Measurements from ENCODE around the gene KRTAP4-9. TPM values are rescaled to one million over a fixed set of nuclear protein-coding genes. Genes with fewer than 3 reads are reported as not detected.

KRTAP4-9 gene
- total RNA-seq, 1 experiment from 2014 or later, result not detected

DNA sequence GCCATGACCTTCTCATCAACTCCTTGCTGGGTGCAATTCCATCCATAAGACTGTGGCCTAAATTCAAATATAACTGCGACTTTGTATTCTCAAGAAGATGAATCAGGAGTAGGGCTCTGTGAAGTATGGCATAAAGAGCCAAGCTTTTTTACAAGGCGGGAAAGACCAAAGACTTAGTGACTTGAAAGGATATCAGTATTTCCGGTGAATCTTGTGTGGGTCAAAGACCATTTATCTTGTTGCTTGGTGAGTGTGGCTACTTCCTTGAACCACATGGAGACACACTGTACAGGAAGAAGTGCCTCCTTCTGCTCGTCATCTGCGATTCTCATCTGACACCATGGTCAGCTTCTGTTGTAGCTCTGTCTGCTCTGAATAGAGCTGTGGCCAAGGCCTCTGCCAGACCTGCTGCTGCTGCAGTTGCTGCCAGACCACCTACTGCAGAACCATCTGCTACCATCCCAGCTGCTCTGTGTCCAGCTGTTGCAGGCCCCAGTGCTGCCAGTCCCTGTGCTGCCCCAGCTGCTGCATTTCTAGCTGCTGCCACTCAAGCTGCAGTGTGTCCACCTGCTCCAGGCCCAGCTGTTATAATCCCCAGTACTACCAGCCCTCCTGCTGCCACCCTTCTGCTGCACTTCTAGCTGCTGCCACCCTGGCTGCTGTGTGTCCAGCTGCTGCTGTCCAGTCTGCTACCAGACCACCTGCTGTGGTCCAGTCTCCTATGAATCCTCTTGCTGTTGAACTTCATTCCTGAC is 33.4 kb upstream of the KRTAP4-9 start:
- H3K4me2 ChIP-seq (ENCODE audit: low read length), result no peak overlapping the region
- peak; percentile 34 for ATAC-seq
- no peaks in the 10 kb centered on the region for H4K20me1 ChIP-seq (ENCODE audit: insufficient read depth)
- H3K9me3 ChIP-seq (ENCODE audit: control insufficient read depth in 1 of 2, insufficient read depth in 1 of 2, low read depth in 1 of 2, low read length in 2 of 2), result no peaks in the 10 kb centered on the region; a peak in 1 of 4 replicates
- H3K4me3 ChIP-seq (replicated peaks in 1 of 2; ENCODE audit: low read depth in 1 of 2, low read length in 2 of 2), result no peak overlapping the region
- DNase-seq (ENCODE audit: low read depth, low spot score), result no peak
- CTCF ChIA-PET, result no interaction called here
- POLR2A ChIA-PET, result no interaction called here
- no peaks in the 10 kb centered on the region for H3K27me3 ChIP-seq (ENCODE audit: insufficient read depth, low read length)
- no peak overlapping the region for H3K9ac ChIP-seq (ENCODE audit: low read length)
- no peak overlapping the region for H2AFZ ChIP-seq (ENCODE audit: low read depth, low read length, poor library complexity, severe bottlenecking)
- TF ChIP-seq TCF7L2 (IDR thresholded peaks at IDR 0.05; ENCODE audit: borderline replicate concordance, extremely low read depth, insufficient read depth, insufficient read length) (peak; percentile 93), POLR2AphosphoS5 (IDR thresholded peaks at IDR 0.05; ENCODE audit: low read depth, low read length) (peak; percentile 42; the same call in 1 of the 2 replicates)
- TF ChIP-seq, protein P1, sequence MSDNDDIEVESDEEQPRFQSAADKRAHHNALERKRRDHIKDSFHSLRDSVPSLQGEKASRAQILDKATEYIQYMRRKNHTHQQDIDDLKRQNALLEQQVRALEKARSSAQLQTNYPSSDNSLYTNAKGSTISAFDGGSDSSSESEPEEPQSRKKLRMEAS (IDR thresholded peaks at IDR 0.05), result peak; percentile 25; the same call in 1 of the 2 replicates
- TF ChIP-seq, protein P2, sequence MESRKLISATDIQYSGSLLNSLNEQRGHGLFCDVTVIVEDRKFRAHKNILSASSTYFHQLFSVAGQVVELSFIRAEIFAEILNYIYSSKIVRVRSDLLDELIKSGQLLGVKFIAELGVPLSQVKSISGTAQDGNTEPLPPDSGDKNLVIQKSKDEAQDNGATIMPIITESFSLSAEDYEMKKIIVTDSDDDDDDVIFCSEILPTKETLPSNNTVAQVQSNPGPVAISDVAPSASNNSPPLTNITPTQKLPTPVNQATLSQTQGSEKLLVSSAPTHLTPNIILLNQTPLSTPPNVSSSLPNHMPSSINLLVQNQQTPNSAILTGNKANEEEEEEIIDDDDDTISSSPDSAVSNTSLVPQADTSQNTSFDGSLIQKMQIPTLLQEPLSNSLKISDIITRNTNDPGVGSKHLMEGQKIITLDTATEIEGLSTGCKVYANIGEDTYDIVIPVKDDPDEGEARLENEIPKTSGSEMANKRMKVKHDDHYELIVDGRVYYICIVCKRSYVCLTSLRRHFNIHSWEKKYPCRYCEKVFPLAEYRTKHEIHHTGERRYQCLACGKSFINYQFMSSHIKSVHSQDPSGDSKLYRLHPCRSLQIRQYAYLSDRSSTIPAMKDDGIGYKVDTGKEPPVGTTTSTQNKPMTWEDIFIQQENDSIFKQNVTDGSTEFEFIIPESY (IDR thresholded peaks at IDR 0.05; ENCODE audit: extremely low read depth, insufficient replicate concordance, low read length), result no peak
- H3K27ac ChIP-seq (ENCODE audit: low read depth, low read length), result peak overlapping the region; percentile 62
- no TSS peak for BruUV-seq (replicated peaks)
- intact Hi-C loops (cut with micrococcal nuclease), result no loop called here
- H3K9me2 ChIP-seq (ENCODE audit: insufficient read depth), result no peaks in the 10 kb centered on the region
- H3K79me2 ChIP-seq (ENCODE audit: insufficient read depth, low read length), result peaks cover 38% of the 10 kb centered on the region
- RAD21 ChIA-PET (ENCODE audit: low non-redundant PET in 1 of 2, low total read pairs in 2 of 2, uncharacterized antibody in 2 of 2, unreplicated experiment in 2 of 2), result no interaction called here
- peaks cover under 1 to 61% of the 10 kb centered on the region in 2 experiments; a peak in 3 of 4 replicates for H3K4me1 ChIP-seq (ENCODE audit: control insufficient read depth in 1 of 2, insufficient read depth in 2 of 2, low read length in 2 of 2)
- H3K36me3 ChIP-seq (ENCODE audit: control insufficient read depth in 1 of 2, insufficient read depth in 2 of 2, low read length in 2 of 2), result peaks cover 0 to 74% of the 10 kb centered on the region in 2 experiments; a peak in 2 of 4 replicates

DNA sequence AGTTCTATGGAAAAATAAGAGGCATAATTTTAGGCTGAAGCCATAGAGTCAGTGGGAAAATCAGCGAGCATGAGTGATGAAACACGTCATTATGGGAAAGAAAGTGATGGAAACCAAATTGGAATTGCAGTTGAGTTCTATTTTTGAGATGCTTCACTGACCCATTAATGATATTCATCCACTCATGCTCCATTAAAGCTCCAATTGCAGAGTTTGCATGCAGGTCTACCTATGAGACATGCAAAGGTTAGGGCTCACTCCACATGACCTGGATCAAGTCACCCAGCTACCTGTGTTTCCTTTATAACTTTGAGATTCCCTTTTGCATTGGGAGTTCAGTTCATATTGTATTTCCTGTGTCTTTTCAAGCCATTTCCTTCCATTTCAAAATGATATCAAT is 31.5 kb upstream of the KRTAP4-9 start:
- H3K9me3 ChIP-seq (ENCODE audit: control insufficient read depth in 1 of 2, insufficient read depth in 1 of 2, low read depth in 1 of 2, low read length in 2 of 2), result no peaks in the 10 kb centered on the region
- H3K4me1 ChIP-seq (ENCODE audit: control insufficient read depth in 1 of 2, insufficient read depth in 2 of 2, low read length in 2 of 2), result peaks cover 0 to 51% of the 10 kb centered on the region in 2 experiments; a peak in 2 of 4 replicates
- ATAC-seq (no peak), DNase-seq (ENCODE audit: low read depth, low spot score) (no peak)
- H3K9me2 ChIP-seq (ENCODE audit: insufficient read depth), result no peaks in the 10 kb centered on the region
- ChIA-PET POLR2A (no interaction called here), CTCF (no interaction called here), RAD21 (ENCODE audit: low non-redundant PET in 1 of 2, low total read pairs in 2 of 2, uncharacterized antibody in 2 of 2, unreplicated experiment in 2 of 2) (no interaction called here)
- no peak overlapping the region for H2AFZ ChIP-seq (ENCODE audit: low read depth, low read length, poor library complexity, severe bottlenecking)
- H3K27ac ChIP-seq (ENCODE audit: low read depth, low read length), result no peak overlapping the region
- H3K4me3 ChIP-seq (replicated peaks in 1 of 2; ENCODE audit: low read depth in 1 of 2, low read length in 2 of 2), result no peak overlapping the region
- BruUV-seq (replicated peaks), result no TSS peak
- H4K20me1 ChIP-seq (ENCODE audit: insufficient read depth), result no peaks in the 10 kb centered on the region
- intact Hi-C loops (cut with micrococcal nuclease), result no loop called here
- no peaks in the 10 kb centered on the region for H3K27me3 ChIP-seq (ENCODE audit: insufficient read depth, low read length)
- H3K36me3 ChIP-seq (ENCODE audit: control insufficient read depth in 1 of 2, insufficient read depth in 2 of 2, low read length in 2 of 2), result peaks cover 0 to 84% of the 10 kb centered on the region in 2 experiments; a peak in 2 of 4 replicates
- H3K9ac ChIP-seq (ENCODE audit: low read length), result no peak overlapping the region
- no peak overlapping the region for H3K4me2 ChIP-seq (ENCODE audit: low read length)
- peaks cover 57% of the 10 kb centered on the region for H3K79me2 ChIP-seq (ENCODE audit: insufficient read depth, low read length)
- TF ChIP-seq TCF7L2 (IDR thresholded peaks at IDR 0.05; ENCODE audit: borderline replicate concordance, extremely low read depth, insufficient read depth, insufficient read length) (no peak), SP1 (IDR thresholded peaks at IDR 0.05; ENCODE audit: low read depth) (no peak), POLR2A (IDR thresholded peaks at IDR 0.05; ENCODE audit: borderline replicate concordance, extremely low read depth, insufficient read depth, insufficient read length) (no peak), POLR2AphosphoS5 (IDR thresholded peaks at IDR 0.05; ENCODE audit: low read depth, low read length) (no peak), CBX3 (IDR thresholded peaks at IDR 0.05; ENCODE audit: low read depth) (no peak), ZFX (IDR thresholded peaks at IDR 0.05) (no peak), RAD21 (IDR thresholded peaks at IDR 0.05; ENCODE audit: low read depth) (no peak), EZH2 (IDR thresholded peaks at IDR 0.05) (no peak), FOSL1 (IDR thresholded peaks at IDR 0.05; ENCODE audit: low read depth) (no peak), SRF (IDR thresholded peaks at IDR 0.05; ENCODE audit: low read depth) (no peak), YY1 (IDR thresholded peaks at IDR 0.05; ENCODE audit: extremely low read depth, insufficient replicate concordance, low read depth, low read length) (no peak)
- TF ChIP-seq, protein P3, sequence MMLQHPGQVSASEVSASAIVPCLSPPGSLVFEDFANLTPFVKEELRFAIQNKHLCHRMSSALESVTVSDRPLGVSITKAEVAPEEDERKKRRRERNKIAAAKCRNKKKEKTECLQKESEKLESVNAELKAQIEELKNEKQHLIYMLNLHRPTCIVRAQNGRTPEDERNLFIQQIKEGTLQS (IDR thresholded peaks at IDR 0.05), result no peak
- TF ChIP-seq, protein P1 (IDR thresholded peaks at IDR 0.05), result no peak
